Posterior cingulate gyrus (tissue), 11 donors: Measurements from ENCODE around the gene CFAP210.

Source experiments
- DNase-seq, 10 donors: peaks; one replicate each; pipeline versions ENCODE4 v3.0.0 to v3.0.0-alpha.2; 2020 to 2021; ENCODE audit warnings: mixed read lengths in 3 of 10
- intact Hi-C: fragments of 100-400 bp; cut with DNase I; formaldehyde crosslinking; loops from one replicate; pipeline ENCODE4 v1.15.1; 2023

CFAP210 gene

GRCh38 chr2:169683054-169683424 is 11.2 kb downstream of the CFAP210 start:
- intact Hi-C loops = no loop called here
- no peak for DNase-seq

DNA sequence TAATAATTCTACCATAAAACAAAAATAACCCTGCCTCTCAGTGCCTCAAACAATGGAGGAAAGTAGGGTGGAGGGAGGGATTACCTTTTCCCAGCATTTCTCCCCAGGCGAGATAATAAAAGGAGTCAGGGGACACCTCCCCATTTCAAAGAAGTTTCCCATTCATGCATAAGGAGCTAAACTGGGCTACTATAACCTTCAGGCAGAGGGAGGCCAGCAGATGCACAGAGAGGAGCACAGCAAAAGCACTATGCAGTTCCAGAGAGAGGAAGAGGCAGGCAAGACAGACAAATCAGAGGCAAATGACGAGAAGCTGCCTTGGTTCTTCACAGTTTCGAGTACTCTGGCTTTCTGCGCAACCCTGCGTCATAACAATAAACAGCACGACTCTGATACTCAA is 17.4 kb downstream of the CFAP210 start:
- intact Hi-C loops = no loop called here
- no peak for DNase-seq

- DNase-seq = no peak
- intact Hi-C loops = no loop called here
Observed at GRCh38 chr2:169676357-169676756, 17.8 kb downstream of the CFAP210 start.

DNA sequence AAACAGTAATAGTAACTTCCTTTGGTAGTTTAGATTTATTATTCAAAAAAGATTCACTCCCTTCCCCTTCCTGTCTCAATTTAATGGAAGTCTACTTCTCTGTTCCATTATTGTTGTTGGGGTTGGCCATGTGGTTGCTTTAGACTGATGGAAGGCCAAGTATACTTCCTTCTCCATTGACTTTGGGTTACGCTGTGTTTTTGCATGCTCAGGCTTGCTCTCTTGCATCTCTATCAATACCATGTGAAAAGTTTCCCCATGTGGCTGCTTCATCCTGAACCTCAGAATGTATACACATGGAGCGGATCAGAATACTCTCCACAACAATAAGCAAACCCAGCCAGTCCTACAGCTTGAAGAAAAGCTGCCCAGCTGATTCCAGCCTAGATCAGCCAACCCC is 20.3 kb downstream of the CFAP210 start:
- intact Hi-C loops = no loop called here
- DNase-seq = no peak

DNA sequence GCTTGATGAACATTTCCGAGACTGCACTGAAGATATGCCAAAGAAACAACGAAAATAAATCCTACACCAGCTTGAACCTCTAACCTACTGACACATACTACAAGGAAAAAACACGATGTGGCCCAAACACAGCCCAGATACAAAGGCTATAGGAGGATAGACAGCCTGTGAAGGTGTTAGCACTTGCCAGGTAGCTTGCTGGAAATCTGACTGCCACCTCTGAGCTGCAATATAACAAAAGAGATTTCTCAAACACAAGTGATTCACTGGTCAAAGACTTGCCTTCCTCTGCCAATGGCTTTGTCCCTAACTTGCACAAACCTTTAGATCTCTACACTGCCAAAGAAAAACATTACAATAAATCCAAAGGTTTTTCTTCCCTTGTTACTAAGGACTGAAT is 21.1 kb downstream of the CFAP210 start:
- no peak for DNase-seq
- intact Hi-C loops = no loop called here

DNA sequence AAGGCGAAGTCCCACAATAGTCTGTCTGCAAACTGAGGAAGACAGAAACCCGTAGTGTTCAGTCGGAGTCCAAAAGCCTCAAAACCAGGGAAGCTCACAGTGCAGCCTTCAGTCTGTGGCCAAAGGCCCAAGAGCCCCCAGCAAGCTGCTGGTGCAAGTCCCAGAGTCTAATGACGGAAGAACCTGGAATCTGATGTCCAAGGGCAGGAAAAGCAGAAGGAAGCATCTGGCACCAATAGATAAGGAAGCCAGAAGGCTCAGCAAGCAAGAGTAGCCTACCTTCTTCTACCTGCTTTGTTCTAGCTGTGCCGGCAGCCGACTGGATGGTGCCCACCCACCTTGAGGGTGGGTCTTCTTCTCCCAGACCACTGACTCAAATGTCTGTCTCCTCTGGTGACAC is 21.8 kb downstream of the CFAP210 start:
- intact Hi-C loops = no loop called here
- DNase-seq = no peak

DNA sequence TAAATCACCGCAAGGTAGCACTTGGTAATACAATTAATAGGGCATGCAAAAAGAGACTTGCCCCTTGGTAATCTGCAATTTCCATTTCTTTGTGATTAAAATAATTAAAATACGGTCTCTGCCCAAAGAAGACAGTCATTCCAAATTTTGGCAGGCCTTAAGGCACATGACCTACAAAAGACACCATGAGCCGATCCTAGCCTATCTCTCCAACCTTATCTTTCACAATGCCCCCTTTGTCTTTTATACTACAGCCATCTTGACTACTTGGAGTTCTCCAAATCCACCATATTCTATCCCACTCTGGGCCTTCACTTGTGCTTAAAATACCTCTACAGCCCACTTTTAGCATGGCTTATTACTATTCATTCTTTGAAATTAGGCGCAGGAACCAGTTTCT is 23.3 kb downstream of the CFAP210 start:
- DNase-seq = no peak
- intact Hi-C loops = no loop called here

DNA sequence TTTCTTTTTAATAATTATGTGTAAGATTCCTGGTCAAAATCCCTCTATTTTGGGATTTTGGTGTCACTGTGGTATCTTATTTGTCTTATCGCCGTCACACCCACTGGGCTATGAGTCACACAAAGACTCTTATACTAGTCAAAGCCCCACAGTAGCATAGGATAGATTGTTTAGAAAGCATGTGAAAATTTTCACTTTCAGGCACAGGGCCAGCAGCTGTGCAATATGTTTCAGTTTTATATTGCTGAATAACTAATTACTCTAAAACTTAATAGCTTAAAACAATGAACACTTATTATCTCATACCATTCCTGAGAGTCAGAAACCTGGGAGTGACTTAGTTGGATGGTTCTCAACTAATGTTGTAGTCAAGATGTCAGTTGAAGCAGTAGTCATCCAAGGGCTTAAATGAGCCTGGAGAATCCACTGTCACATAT is 24.0 kb downstream of the CFAP210 start:
- intact Hi-C loops = no loop called here
- DNase-seq = no peak

DNA sequence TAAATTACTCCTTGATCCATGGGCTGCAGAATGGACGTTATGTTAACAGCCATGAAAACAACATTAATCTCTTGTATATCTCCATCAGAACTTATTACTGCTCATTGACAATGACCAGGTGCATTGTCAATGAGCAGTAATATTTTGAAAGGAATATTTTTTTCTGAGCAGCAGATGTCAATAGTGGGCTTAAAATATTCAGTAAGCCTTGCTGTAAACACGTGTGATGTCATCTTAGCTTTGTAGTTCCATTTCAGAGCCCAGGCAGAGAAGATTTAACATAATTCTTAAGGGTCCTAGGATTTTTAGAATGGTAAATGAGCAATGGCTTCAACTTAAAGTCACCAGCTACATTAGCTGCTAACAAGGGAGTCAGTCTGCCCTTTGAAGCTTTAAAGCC is 26.6 kb downstream of the CFAP210 start:
- no peak for DNase-seq
- intact Hi-C loops = no loop called here

GRCh38 chr2:169664978-169665930 is 29.0 kb downstream of the CFAP210 start:
- intact Hi-C loops = no loop called here
- no peak for DNase-seq

DNA sequence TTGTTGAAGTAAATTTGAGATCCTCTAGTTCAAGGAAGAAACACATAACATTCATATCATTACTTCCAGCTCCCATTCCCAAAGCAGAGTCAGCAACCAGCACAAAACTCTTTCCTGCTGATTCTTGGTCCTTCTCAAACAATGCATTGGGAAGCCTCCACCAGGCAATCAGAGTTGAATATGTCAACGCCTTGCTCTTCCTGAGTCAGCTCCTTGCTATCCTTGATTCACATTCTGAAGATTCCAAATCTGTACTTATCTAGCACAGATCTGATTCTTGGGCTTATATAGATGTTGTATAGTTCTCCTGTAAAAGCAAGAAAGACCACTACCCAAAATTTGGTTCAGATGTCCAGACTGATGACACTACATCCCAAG is 29.6 kb downstream of the CFAP210 start:
- no peak for DNase-seq
- intact Hi-C loops = no loop called here

DNA sequence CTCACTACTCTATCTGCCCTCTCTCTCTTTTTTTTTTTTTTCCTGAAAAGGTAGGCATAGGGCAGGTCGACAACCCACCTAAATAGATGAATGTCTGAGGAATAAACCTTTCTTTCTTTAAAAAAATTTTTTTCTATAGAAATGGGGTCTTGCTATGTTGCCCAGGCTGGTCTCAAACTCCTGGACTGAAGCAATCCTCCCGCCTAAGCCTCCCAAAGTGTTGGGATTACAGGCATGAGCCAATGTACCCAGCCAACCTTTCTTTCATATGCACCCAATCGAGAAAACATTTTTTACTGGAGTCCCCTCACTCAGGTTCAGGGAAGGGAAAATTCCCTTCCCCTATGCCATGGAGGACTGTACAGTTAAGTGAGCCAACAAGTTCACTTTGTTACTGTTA is 31.0 kb downstream of the CFAP210 start:
- intact Hi-C loops = no loop called here
- DNase-seq = no peak

DNA sequence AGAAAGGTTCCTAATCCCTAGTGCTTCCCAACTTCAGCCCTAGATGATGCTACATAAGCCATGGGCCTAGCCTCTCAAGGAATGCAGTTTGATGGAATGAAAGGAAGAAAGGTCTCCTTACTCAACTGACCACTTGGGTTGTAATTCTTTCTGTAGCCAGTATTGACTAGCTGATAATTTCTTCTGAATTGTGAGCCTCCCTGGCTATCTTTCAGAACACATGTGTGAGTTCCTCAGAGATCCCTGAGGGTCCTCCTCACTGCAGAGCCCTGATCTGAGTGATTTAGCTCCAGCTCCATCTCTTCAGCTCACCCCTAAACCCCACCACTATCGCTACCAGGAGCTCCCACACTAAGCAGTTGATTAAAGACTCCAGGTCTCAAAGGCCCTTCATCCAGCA is 31.5 kb downstream of the CFAP210 start:
- DNase-seq = no peak
- intact Hi-C loops = no loop called here

- intact Hi-C loops = no loop called here
- no peak for DNase-seq
Observed at GRCh38 chr2:169661265-169661664, 32.9 kb downstream of the CFAP210 start.

- intact Hi-C loops = no loop called here
- no peak for DNase-seq
Observed at GRCh38 chr2:169659320-169659719, 34.9 kb downstream of the CFAP210 start.

- intact Hi-C loops = no loop called here
Observed at GRCh38 chr2:169658877-169659276, 35.3 kb downstream of the CFAP210 start.

DNA sequence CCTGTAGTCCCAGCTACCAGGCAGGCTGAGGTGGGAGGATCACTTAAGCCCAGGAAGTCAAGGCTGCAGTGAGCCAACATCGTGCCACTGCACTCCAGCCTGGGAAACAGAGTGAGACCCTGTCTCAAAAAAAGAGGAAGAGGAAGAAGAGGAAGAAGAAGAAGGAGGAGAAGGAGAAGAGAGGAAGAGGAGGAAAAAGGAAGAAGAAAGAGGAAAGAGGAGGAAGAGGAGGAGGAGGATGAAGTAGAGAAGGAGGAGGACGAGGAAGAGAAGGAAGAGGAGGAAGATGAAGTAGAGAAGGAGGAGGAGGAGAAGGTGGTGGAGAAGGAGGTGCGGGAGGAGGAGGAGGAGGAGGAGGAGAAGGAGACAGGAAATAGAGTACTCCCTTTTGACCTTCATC is 38.0 kb downstream of the CFAP210 start:
- no peak for DNase-seq
- intact Hi-C loops = no loop called here

More at GRCh38 chr2:169658877-169659276, 35.3 kb downstream of the CFAP210 start:
- no peak for DNase-seq

DNA sequence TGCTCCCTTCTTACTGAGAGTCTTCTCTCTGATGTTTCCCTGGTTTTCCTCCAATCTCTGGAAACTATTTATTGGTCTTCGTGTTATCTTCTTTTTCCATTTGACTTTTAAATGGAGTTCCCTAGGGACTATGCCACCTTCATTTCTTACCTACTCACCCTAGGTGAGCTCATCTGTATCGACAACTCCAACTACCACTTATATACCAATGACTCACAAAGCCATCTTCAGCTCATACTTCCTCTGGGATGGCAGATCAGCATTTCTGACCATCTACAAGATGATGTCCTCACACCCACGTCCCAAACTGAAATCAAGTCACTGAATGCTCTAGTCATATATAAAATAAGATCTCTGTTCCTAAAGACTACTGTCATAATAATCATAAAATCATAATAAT is 40.6 kb downstream of the CFAP210 start:
- intact Hi-C loops = no loop called here
- no peak for DNase-seq

DNA sequence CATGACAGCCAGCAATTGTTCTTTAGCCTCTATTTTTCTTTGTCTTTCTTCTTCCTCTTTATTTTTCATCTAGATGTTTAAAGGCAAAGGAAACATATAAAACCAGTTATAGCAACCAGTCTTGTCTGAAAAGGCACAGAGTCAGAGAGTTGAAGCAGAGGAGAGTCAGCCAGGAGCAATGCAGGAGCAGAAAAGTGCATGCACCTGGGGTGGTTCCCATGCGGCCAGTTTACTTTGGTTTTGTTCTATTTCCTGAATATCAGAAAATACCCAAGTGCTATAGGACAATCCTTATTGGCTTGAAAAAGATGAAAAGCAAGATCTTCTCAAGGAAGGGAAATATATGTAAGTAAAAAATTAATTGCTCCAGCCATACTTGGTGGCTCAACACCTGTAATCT is 44.9 kb downstream of the CFAP210 start:
- intact Hi-C loops = no loop called here
- DNase-seq = no peak

- intact Hi-C loops = no loop called here
- DNase-seq = no peak
Observed at GRCh38 chr2:169647496-169647895, 46.7 kb downstream of the CFAP210 start.

DNA sequence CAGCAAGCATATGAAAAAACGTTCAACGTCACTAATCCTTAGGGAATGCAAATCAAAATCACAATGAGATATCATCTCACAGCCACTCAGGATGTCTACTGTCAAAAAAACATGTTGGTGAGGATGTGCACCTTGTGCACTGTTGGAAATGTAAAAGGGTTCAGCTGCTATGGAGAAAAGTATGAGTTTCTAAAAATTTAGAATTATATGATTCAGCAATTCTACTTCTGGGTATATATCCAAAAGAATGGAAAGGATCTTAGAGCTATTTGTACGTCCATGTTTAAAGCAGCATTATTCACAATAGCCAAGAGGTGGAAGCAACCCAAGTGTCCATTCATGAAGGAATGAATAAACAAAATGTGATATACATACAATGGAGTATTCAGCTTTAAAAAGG is 50.0 kb downstream of the CFAP210 start:
- intact Hi-C loops = no loop called here
- DNase-seq = no peak

DNA sequence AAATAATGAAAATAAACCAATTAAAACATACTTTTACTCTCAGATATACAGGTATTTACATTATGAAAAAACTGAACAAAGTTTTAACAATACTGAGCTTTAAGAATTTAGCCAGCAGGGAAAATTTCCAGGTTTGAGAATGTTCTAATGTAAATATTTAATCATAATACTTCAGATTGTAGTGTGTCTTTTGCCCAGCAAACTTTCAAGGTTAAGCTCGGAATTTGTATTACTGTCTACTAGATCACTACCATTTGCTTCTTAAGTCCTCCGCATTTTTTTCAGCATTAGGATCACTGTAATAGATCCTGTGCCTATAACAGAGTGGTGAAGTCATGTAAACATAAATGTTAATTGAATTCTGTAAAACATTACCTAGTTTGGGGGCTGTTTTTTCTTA is 52.7 kb downstream of the CFAP210 start:
- DNase-seq = no peak
- intact Hi-C loops = no loop called here

- intact Hi-C loops = no loop called here
- no peak for DNase-seq
Observed at GRCh38 chr2:169640104-169640503, 54.1 kb downstream of the CFAP210 start.
